Psoas muscle (tissue), 8 donors: Measurements from ENCODE around the gene RAB3A. TPM values are rescaled to one million over a fixed set of nuclear protein-coding genes. Genes with fewer than 3 reads are reported as not detected.
A peak's percentile ranks its signal among the peaks of the same experiment; 100 is the strongest.
"Not testable (repeated sequence)": the region's sequence is repeated elsewhere in the genome, so short reads cannot be mapped to it uniquely, and the experiment has no call there.

Source experiments
- ATAC-seq, 4 donors: fragments of 200-7000 bp; cut with Tn5 transposase; one replicate each; pipeline ENCODE4 v1.9.1; 2020; ENCODE audit warnings: moderate library complexity in 3 of 4, mild to moderate bottlenecking in 2 of 4
- DNase-seq, 2 donors: peaks; one replicate each; pipeline ENCODE4 v3.0.0-alpha.2; 2020
- H3K27ac ChIP-seq: fragments of 200-600 bp; one replicate; pipeline ENCODE4 v1.8.0; 2022
- H3K27me3 ChIP-seq, 3 donors: fragments of 200-600 bp in 1 of 3; one replicate each; pipeline versions ENCODE4 v1.6.1 to v1.8.0; 2013 to 2022; ENCODE audit warnings: low read length in 2 of 3, mild to moderate bottlenecking in 2 of 3, moderate library complexity in 1 of 3; ENCODE audit not compliant: insufficient read depth in 3 of 3
- H3K36me3 ChIP-seq, 2 donors: fragments of 200-600 bp in 1 of 2; one replicate each; pipeline versions ENCODE4 v1.6.1 to v1.8.0; 2013 to 2022; ENCODE audit warnings: low read depth in 1 of 2, mild to moderate bottlenecking in 1 of 2, moderate library complexity in 1 of 2; ENCODE audit not compliant: insufficient read depth in 1 of 2
- H3K4me1 ChIP-seq: fragments of 200-600 bp; one replicate; pipeline ENCODE4 v1.8.0; 2022
- H3K4me3 ChIP-seq: fragments of 200-600 bp; one replicate; pipeline ENCODE4 v1.8.0; 2022; ENCODE audit warnings: mild to moderate bottlenecking
- H3K9me3 ChIP-seq: fragments of 200-600 bp; one replicate; pipeline ENCODE4 v1.8.0; 2022
- WGBS, 3 donors: extraction: QIAGEN DNeasy Blood & Tissue Kit; methylation state at CpG; one replicate each; pipeline versions ENCODE4 v1.1.6 to v1.1.7; 2013; 5-methylcytosine and 5-hydroxymethylcytosine counted together
- intact Hi-C, 2 donors: fragments of 100-400 bp; cut with DNase I; formaldehyde crosslinking; loops; one replicate each; pipeline versions ENCODE4 v1.11.0 to v1.14.2; 2022
- polyA plus RNA-seq, 3 donors: library from polyadenylated mRNA; stranded (reverse); fragments of 200-250 nt; gene quantifications; one replicate each; pipeline ENCODE4 v1.2.3, GENCODE V29; 2013
- total RNA-seq, 4 donors: library from RNA; stranded (reverse); fragmentation: NEBNext Ultra II Directional in 2 of 4; extraction: Animal tissue kit (Norgen Biotek cat#: 25700) in 2 of 4; gene quantifications; one replicate each; pipeline versions ENCODE4 v1.2.1 to v1.2.4, GENCODE V29; 2021 to 2023
- TF ChIP-seq, protein P1 (sequence below): fragments of 200-600 bp; IDR thresholded peaks from one replicate; pipeline ENCODE4 v1.8.0; 2022; ENCODE audit warnings: antibody characterized with exemption
- donor health status: healthy with polysubstance abuse.
- donor health status: DM: no; HTN: no; CAD: no; lungs with moderate emphysema.
- donor health status: Bipolar disorder and iron deficiency.
- donor health status: healthy.
- donor health status: DM: yes; HTN: yes; CAD: no.
- donor health status: DM: no; HTN: no; CAD: no.
- donor health status: DM: no; HTN: no; CAD: no.
- donor health status: DM: yes; HTN: yes; CAD: no.

RAB3A gene
- total and polyA plus RNA-seq, 7 donors = 0.44 to 3.6 (median 0.86) TPM

- DNase-seq (no peak), ATAC-seq (peak in 3 of 4 donors; percentile 3 to 22 (median 8))
- intact Hi-C loops = loop anchor here in 1 of 2 donors (2.0 kb wide), 1 partner anchor 48 kb away; no protein-coding TSS in a partner anchor
- Histone ChIP-seq H3K4me3 (peak overlapping the region; percentile 53), H3K9me3 (no peaks in the 10 kb centered on the region), H3K27ac (peak overlapping the region; percentile 70), H3K36me3 (peaks cover 0 to 43% of the 10 kb centered on the region in 2 donors), H3K27me3 (no peaks in the 10 kb centered on the region), H3K4me1 (peaks cover 38% of the 10 kb centered on the region)
- WGBS, 3 donors = 43 to 62% (median 54%) methylated on average over 13 of the region's 13 CpGs
- TF ChIP-seq, protein P1, sequence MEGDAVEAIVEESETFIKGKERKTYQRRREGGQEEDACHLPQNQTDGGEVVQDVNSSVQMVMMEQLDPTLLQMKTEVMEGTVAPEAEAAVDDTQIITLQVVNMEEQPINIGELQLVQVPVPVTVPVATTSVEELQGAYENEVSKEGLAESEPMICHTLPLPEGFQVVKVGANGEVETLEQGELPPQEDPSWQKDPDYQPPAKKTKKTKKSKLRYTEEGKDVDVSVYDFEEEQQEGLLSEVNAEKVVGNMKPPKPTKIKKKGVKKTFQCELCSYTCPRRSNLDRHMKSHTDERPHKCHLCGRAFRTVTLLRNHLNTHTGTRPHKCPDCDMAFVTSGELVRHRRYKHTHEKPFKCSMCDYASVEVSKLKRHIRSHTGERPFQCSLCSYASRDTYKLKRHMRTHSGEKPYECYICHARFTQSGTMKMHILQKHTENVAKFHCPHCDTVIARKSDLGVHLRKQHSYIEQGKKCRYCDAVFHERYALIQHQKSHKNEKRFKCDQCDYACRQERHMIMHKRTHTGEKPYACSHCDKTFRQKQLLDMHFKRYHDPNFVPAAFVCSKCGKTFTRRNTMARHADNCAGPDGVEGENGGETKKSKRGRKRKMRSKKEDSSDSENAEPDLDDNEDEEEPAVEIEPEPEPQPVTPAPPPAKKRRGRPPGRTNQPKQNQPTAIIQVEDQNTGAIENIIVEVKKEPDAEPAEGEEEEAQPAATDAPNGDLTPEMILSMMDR = no peak
Observed at GRCh38 chr19:18160493-18160970, 43.3 kb downstream of the RAB3A start.

GRCh38 chr19:18159810-18160209 is 44.0 kb downstream of the RAB3A start:
- 50 to 77% (median 59%) methylated on average over 10 of the region's 10 CpGs for WGBS, 3 donors
- DNase-seq (no peak), ATAC-seq (no peak)
- H3K36me3 ChIP-seq = peaks cover 0 to 36% of the 10 kb centered on the region in 2 donors
- peaks cover 41% of the 10 kb centered on the region for H3K4me1 ChIP-seq
- TF ChIP-seq, protein P1 = no peak
- peak overlapping the region; percentile 30 for H3K27ac ChIP-seq
- no peaks in the 10 kb centered on the region for H3K9me3 ChIP-seq
- intact Hi-C loops = loop anchor here in 1 of 2 donors (2.0 to 10.0 kb wide), 2 partner anchors 47 to 155 kb away; partner anchors contain the start of gene ARRDC2
- H3K27me3 ChIP-seq = no peaks in the 10 kb centered on the region
- H3K4me3 ChIP-seq = no peak overlapping the region

DNA sequence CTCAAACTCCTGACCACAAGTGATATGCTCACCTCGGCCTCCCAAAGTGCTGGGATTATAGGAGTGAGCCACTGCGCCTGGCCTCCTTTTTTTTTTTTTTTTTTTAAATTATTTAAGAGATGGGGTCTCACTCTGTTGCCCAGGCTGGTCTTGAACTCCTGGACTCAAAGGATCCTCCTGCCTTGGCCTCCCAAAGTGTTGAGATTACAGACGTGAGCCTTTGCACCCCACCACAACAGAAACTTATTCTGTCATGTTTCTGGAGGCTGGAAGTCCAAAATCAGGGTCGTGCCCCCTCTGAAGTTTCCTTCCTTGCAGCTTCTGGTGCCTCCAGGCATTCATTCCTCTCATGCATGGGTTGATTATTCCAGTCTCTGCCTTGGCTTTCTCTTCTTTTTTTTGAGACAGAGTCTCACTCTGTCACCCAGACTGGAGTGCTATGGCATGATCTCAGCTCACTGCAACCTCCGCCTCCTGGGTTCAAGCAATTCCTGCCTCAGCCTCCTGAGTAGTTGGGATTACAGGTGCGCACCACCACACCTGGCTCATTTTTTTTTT is 44.7 kb downstream of the RAB3A start:
- peaks cover 0 to 29% of the 10 kb centered on the region in 2 donors for H3K36me3 ChIP-seq
- peak overlapping the region; percentile 30 for H3K27ac ChIP-seq
- not testable (repeated sequence) for DNase-seq, ATAC-seq, H3K9me3 ChIP-seq, H3K4me3 ChIP-seq, H3K27me3 ChIP-seq
- intact Hi-C loops = loop anchor here in 1 of 2 donors (10.0 kb wide), 1 partner anchor 154 kb away; the partner anchor contains the start of gene ARRDC2
- H3K4me1 ChIP-seq = peaks cover 46% of the 10 kb centered on the region
- 71 to 87% (median 78%) methylated on average over 5 to 6 of the region's 6 CpGs for WGBS, 3 donors

DNA sequence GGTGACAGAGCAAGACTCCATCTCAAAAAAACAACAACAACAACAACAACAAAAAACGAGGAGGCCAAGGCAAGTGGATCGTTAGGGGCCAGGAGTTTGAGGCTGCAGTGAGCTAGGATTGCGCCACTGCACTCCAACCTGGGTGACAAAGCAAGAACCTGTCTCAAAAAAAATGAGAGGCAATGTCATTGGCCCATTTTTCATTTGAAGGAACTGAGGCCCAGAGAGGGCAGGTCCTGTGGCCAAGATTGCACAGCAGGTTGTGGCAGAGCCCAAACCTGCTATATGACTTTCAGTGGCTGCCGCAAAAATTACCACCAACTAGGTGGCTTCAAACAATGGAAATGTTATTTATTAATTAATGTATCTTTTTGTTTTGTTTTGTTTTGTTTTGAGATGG is 45.4 kb downstream of the RAB3A start:
- Histone ChIP-seq H3K36me3 (peaks cover 0 to 24% of the 10 kb centered on the region in 2 donors), H3K27ac (no peak overlapping the region), H3K27me3 (no peaks in the 10 kb centered on the region), H3K4me1 (peaks cover 52% of the 10 kb centered on the region), H3K9me3 (no peaks in the 10 kb centered on the region), H3K4me3 (no peak overlapping the region)
- no peak for ATAC-seq
- no peak for DNase-seq
- intact Hi-C loops = loop anchor here in 1 of 2 donors (10.0 kb wide), 1 partner anchor 154 kb away; the partner anchor contains the start of gene ARRDC2
- TF ChIP-seq, protein P1 = no peak
- 68 to 81% (median 76%) methylated on average over 4 of the region's 4 CpGs for WGBS, 3 donors

- 21 to 35% (median 29%) methylated on average over 15 to 18 of the region's 18 CpGs for WGBS, 3 donors
- ATAC-seq = peak in 1 of 4 donors; percentile 53
- Histone ChIP-seq H3K36me3 (peaks cover 0 to 15% of the 10 kb centered on the region in 2 donors), H3K4me3 (peak overlapping the region; percentile 48), H3K9me3 (no peaks in the 10 kb centered on the region), H3K4me1 (peaks cover 52% of the 10 kb centered on the region), H3K27me3 (no peaks in the 10 kb centered on the region), H3K27ac (peak overlapping the region; percentile 83)
- TF ChIP-seq, protein P1 = no peak
- intact Hi-C loops = loop anchor here in 1 of 2 donors (10.0 kb wide), 1 partner anchor 153 kb away; the partner anchor contains the start of gene ARRDC2
- DNase-seq = peak in 1 of 2 donors; percentile 40
Observed at GRCh38 chr19:18157465-18158063, 46.3 kb downstream of the RAB3A start.
